Measurements from ENCODE around the gene MT1M.
A peak's percentile ranks its signal among the peaks of the same experiment; 100 is the strongest.

The MT1M gene

DNA sequence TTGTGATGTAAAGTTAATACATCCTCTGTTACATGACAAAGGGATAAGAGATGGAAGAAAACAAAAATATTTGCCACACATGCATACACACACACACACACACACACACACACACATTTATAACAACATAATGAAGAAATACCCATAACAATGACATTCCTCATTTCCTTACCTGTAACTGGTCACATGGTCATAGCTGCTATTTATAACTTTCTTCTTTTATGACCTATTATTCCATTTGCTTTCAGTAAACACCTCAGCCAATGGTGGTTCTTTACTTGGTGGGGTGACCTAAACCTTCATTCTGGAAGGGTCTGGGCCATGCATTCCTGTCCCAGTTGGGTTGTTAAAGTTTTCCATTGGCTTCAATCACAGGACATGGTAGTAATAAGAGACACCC is 18.8 kb upstream of the MT1M start:
- no peak overlapping the region for H3K4me3 ChIP-seq (replicated peaks in 1 of 2; ENCODE audit: low read depth in 2 of 2, low read length in 2 of 2)
- no peak for DNase-seq (ENCODE audit: low read depth in 2 of 2)

DNA sequence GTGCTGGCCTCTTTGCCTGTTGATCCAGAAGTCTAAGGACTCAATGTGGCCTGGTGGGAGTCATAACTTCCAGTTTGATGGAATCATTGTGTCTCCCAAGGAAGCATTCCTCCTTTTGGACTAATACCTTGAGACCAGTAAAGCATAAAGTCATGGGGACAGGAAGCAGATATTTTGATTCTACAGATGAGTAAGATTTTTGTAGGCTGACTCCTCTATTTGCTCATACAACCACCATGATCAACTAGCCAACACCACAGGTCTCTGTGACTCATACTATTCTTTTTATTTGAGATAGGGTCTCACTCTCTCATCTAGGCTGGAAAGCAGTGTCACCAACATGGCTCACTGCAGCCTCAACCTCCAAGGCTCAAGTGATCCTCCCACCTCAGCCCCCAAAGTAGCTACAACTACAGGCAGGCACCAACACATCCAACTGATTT is 17.9 kb upstream of the MT1M start:
- H3K4me3 ChIP-seq (replicated peaks in 1 of 2; ENCODE audit: low read depth in 2 of 2, low read length in 2 of 2) = no peak overlapping the region
- peak in 1 of 2 donors; percentile 82 for DNase-seq (ENCODE audit: low read depth in 2 of 2)
- TF ChIP-seq, protein P1, sequence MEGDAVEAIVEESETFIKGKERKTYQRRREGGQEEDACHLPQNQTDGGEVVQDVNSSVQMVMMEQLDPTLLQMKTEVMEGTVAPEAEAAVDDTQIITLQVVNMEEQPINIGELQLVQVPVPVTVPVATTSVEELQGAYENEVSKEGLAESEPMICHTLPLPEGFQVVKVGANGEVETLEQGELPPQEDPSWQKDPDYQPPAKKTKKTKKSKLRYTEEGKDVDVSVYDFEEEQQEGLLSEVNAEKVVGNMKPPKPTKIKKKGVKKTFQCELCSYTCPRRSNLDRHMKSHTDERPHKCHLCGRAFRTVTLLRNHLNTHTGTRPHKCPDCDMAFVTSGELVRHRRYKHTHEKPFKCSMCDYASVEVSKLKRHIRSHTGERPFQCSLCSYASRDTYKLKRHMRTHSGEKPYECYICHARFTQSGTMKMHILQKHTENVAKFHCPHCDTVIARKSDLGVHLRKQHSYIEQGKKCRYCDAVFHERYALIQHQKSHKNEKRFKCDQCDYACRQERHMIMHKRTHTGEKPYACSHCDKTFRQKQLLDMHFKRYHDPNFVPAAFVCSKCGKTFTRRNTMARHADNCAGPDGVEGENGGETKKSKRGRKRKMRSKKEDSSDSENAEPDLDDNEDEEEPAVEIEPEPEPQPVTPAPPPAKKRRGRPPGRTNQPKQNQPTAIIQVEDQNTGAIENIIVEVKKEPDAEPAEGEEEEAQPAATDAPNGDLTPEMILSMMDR (IDR thresholded peaks at IDR 0.05; ENCODE audit: low read depth, low read length) = no peak

More for the DNA sequence above, 18.8 kb upstream of the MT1M start:
- TF ChIP-seq, protein P1 (IDR thresholded peaks at IDR 0.05; ENCODE audit: low read depth, low read length) = no peak

DNA sequence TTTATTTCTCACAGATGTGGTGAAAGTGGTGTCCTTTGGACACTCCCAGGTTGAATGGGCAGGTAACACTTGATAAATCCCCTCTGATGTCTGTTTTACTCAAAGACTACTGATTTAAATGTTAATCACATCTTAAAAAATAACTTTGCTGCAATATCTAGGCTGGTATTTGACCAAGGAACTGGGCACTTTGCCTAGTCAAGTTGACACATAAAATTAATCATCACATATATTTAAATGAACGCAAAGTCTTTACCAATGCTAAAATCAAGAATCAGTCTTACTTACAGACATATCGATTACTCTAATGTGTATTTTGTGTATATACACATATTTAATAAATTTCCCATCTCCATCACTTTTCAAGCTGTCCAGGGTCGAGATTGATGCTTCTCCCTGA is 17.1 kb upstream of the MT1M start:
- peak; percentile 36 to 71 for DNase-seq (ENCODE audit: low read depth in 2 of 2)
- TF ChIP-seq, protein P1 (IDR thresholded peaks at IDR 0.05; ENCODE audit: low read depth, low read length) = no peak
- no peak overlapping the region for H3K4me3 ChIP-seq (replicated peaks in 1 of 2; ENCODE audit: low read depth in 2 of 2, low read length in 2 of 2)

DNA sequence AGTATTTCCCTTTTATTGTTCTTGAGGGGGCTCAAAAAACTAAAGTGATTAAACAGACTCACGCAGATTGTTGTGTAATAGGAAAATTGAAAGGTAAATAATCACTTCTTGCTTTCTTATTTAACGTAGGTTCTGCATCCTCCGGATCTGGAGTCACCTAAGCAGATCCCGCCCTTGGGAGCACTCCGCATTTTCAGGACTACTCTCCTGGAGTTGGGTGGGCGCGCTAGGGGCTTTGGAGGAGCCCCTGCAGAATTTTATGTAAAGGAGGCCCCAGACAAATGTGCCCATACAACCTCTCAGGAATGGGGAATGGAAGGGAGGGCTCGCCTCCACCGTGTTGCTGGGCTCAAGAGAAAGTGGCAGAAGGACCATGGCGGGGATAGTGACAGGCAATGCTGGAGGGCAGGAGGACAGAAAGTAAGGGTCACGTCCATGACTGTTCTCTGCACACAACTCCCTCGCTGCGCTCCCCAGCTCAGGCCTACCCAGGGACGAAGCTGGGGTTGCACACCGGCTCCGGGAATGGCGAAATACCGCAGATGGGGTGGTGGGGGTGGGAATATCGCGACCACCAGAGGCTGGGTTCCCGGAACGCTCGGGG is 15.7 kb upstream of the MT1M start:
- no peak for DNase-seq (ENCODE audit: low read depth in 2 of 2)
- TF ChIP-seq, protein P1 (IDR thresholded peaks at IDR 0.05; ENCODE audit: low read depth, low read length) = no peak
- peak overlapping the region; percentile 25 to 60 for H3K4me3 ChIP-seq (replicated peaks in 1 of 2; ENCODE audit: low read depth in 2 of 2, low read length in 2 of 2)

DNA sequence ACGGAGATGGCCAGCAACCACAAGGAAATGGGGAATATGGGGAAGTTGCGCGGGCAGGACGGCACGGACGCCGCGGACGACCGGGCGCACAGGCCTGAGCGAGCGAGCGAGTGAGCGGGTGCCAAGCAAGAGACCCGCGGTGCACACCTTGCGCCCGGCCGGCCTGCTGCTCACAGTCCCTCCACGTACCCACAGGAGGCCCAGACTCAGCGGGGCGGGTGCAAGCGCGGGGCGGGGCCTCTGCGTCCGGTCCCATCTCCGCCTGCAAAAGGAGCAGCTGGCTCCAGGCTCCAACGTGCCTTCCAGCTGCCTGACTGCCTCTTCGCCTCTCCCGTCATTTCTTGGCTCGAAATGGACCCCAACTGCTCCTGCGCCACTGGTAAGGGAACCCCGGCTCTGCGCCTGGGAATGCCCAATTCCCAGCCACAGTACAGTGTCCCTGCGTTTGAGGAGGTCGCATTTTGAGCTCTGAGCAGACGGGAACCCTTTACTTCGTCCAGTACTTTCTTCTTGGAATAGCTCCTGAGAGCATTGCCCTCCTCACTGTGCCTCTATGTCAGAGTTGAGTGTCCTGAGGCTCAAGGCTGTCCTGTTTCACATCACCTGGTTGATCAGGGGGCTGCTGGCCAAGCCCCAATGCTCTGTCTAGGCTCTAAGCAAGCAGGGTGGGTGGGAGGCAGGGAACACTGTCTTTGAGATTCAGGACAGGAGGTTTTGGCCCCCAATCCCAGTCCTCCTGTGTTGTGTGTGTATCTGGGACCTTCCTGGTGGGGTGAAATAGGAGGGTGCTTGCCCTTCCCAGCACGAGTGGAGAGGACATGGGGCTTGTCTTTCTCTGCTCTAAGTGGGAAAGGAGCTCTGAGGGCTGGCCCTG is 15.0 kb upstream of the MT1M start:
- peak; percentile 78 for DNase-seq (ENCODE audit: low read depth in 2 of 2)
- H3K4me3 ChIP-seq (replicated peaks in 1 of 2; ENCODE audit: low read depth in 2 of 2, low read length in 2 of 2) = peak overlapping the region; percentile 25 to 60
- TF ChIP-seq, protein P1 (IDR thresholded peaks at IDR 0.05; ENCODE audit: low read depth, low read length) = no peak

DNA sequence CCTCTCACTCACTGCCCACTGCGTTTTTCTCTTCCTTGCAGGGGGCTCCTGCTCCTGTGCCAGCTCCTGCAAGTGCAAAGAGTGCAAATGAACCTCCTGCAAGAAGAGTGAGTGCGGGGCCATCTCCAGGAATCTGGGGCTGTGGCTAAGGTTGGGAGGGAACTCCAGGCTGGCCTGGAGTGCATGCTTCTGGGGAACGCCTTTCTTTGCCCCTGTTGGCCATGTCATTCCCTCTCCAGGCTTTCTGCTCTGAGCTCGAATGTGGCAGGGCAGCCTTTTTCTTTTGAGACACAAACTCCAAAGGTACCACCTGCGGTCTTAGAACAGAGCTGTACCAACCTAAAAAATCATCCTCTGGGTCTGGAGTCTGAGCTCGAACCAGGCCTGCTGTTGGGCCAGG is 14.3 kb upstream of the MT1M start:
- H3K4me3 ChIP-seq (replicated peaks in 1 of 2; ENCODE audit: low read depth in 2 of 2, low read length in 2 of 2) = peak overlapping the region in 1 of 2 donors; percentile 60
- no peak for DNase-seq (ENCODE audit: low read depth in 2 of 2)

More for the DNA sequence above, 14.3 kb upstream of the MT1M start:
- TF ChIP-seq, protein P1 (IDR thresholded peaks at IDR 0.05; ENCODE audit: low read depth, low read length) = no peak

All from cardiac fibroblast (primary cell).